ENCODE results near the gene UNC13D.

GRCh38 chr17:75844530-75845057, 390 bp upstream of the UNC13D start:
- TF ChIP-seq CTCF (IDR thresholded peaks at IDR 0.05) (no peak), POLR2A (IDR thresholded peaks at IDR 0.05) (no peak)
